ENCODE results near the gene DPF3.

GRCh38 chr14:72576258-72576657 is 317.6 kb downstream of the DPF3 start:
- TF ChIP-seq CTCF (IDR thresholded peaks at IDR 0.05) (no peak), POLR2A (IDR thresholded peaks at IDR 0.05) (no peak), POLR2AphosphoS5 (IDR thresholded peaks at IDR 0.05) (no peak)
